D721Med (cell line): Measurements from ENCODE around the gene TFDP2.

Experiments
- DNase-seq: peaks from one replicate; pipeline ENCODE4 v3.0.0; 2011; ENCODE audit warnings: low spot score; ENCODE audit not compliant: insufficient read length
- FAIRE-seq: peaks from 2 replicates; lab custom pipeline; 2011; peaks lifted over from hg19 to GRCh38; lab: Jason Lieb, UNC
- TF ChIP-seq, protein P1 (sequence below): IDR thresholded peaks from 2 replicates; pipeline ENCODE4 v1.5.1; 2012; ENCODE audit warnings: mild to moderate bottlenecking, control low read depth; ENCODE audit not compliant: insufficient read depth; ENCODE audit errors: missing control alignments

TFDP2 gene

DNA sequence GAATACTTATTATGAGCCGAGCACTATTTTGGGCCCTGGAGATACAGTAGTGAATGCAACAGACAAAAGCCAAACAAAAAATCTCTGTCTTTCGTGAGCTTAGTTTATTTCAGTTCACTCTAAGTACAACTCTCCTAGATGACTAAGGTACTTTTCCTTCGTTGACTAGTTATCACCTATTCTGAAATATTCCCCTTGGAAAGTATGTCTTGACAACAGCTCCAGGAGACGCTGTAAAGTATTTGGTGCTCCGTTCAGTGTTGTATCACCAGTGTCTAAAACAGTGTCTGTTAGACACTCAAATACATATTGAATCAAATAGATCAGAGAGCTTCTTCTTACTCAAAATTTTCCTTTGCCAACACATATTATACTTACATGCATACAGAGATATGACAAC, 119.6 kb downstream of the TFDP2 start:
- TF ChIP-seq, protein P1, sequence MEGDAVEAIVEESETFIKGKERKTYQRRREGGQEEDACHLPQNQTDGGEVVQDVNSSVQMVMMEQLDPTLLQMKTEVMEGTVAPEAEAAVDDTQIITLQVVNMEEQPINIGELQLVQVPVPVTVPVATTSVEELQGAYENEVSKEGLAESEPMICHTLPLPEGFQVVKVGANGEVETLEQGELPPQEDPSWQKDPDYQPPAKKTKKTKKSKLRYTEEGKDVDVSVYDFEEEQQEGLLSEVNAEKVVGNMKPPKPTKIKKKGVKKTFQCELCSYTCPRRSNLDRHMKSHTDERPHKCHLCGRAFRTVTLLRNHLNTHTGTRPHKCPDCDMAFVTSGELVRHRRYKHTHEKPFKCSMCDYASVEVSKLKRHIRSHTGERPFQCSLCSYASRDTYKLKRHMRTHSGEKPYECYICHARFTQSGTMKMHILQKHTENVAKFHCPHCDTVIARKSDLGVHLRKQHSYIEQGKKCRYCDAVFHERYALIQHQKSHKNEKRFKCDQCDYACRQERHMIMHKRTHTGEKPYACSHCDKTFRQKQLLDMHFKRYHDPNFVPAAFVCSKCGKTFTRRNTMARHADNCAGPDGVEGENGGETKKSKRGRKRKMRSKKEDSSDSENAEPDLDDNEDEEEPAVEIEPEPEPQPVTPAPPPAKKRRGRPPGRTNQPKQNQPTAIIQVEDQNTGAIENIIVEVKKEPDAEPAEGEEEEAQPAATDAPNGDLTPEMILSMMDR = no peak
- no peak for FAIRE-seq
- DNase-seq = no peak

DNA sequence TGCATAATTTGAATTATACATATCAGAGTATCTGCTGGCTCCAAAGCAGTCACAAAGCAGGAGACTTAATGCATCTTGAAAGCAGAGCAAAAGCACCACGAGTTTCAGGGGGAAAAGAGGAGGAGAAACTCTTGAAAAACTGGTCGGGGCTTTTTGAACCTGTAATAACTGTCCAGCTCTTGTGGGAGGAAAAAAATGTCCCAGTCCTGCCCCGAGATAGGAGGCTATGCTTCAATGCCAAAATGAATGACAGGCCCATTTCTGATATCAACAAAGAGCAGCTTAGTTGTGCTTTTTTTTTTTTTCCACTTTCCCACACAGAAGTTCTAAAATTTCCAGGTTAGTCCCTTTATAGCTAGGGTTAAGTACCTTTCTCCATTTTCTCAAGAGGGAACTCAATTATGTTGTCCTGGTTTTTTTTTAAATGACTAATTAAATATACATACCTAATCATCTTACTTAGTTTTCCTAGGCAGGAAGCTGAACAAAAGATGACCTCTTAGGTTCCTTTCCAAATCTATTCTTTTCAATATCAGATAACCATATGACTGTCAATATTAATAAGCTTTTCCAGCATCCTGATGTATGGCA, 120.2 kb downstream of the TFDP2 start:
- FAIRE-seq (no peak), DNase-seq (no peak)
- TF ChIP-seq, protein P1 = no peak

DNA sequence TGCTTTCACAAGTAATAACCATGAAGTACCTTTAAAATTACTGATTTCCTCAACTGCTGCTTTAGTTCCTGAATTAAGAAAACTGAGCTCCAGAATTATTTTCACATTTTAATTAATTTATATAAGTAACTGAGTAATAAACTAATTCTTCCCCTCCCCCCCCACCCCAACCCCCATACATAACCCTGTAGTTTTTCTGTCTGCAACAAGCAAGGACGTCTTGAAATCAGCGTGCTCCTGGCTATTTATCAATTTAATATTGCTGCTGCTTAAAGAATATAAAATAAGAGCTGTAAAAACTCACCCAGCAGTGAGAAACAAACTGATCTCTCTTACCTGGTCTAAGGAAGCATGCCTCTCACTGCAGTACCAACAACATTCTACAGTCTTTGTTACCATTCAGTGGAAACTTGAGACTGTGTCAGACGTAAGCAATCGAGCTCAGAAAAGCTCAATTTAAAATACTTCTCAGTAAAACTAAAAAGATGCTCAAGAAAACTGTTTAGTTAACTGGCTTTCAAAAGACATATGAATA, 121.0 kb downstream of the TFDP2 start:
- FAIRE-seq = no peak
- TF ChIP-seq, protein P1 = no peak
- DNase-seq = no peak

DNA sequence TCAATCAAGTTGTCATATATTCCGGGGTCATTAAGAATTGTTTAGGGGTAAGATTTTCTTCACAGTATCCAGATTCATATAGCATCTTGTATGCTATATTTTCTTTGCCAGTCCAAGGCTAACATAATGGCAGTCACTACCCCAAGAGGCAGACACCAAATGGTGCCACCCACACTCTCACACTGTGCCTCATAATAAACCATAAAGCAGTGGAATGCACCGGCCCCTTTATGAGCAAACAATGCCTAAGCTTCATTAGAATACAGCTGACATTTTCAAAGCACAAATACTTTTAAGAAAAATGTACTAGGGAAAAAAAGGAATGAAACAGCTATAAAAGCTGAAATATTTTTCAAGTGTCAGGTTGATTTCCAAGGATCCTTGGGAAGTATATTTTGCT, 121.6 kb downstream of the TFDP2 start:
- FAIRE-seq (no peak), DNase-seq (no peak)
- TF ChIP-seq, protein P1 = no peak

DNA sequence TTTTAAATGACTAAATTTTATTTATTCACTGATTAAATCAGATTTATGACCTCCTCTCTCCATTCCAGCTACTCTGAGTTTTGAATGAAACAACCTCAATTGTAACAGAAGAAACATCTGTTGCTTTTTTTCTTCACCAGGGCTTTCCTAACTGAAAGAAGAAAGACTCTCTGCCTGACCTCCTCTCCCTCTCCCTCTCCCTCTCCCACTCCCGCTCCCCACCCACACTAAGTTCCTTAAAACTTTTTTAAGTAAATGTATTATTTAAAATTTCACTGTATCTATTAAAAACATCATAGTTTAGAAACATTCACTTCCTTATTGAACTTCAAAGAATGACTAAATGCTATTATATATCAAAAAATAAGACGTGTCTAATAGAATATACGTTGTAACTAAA, 122.0 kb downstream of the TFDP2 start:
- TF ChIP-seq, protein P1 = no peak
- FAIRE-seq = no peak
- no peak for DNase-seq

DNA sequence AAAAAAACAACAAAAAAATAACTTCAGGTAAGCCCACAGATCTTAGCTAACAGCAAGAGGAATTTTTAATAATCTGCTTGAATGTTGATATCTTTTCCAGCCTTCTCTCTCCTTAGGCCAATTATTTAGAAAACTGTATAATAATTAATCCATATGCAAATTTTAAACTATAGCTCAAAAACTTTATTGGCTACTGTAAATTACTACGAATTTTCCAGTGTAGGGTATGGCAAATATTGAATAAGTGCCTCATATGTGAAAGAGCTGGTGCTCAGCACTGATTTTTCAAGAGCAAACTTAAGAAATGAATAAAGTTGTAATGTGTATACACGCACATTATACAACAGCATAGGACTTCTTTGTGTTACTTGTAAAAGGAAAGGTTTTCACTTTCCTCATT, 123.0 kb downstream of the TFDP2 start:
- FAIRE-seq = no peak

DNA sequence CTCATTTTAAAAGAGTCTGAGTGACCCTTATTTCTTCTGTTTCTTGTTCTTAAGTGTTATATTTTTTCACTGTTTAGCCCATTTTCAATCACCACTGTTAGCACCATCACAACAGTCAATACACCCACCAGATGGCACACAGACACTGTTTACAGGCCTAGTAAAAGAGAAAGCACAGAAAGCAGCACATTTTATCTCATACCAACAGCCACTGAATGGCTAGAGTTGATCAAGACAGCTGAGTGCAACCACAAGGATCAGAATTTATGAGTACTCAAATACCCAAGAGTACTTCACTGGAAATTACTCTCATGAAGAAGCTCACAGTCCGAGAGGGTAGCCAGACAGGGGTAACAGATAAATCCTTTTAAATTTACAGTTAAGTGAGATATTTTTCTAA, 127.0 kb downstream of the TFDP2 start:
- TF ChIP-seq, protein P1 = peak; percentile 23
- FAIRE-seq (no peak), DNase-seq (no peak)

More for the DNA sequence above, 123.0 kb downstream of the TFDP2 start:
- TF ChIP-seq, protein P1 = no peak
- DNase-seq = no peak
